Smooth muscle cell (in vitro differentiated cells): ENCODE measurements around the gene PRKCQ. TPM values are rescaled to one million over a fixed set of nuclear protein-coding genes. Genes with fewer than 3 reads are reported as not detected.
"Not testable (repeated sequence)": the region's sequence is repeated elsewhere in the genome, so short reads cannot be mapped to it uniquely, and the experiment has no call there.

Experiments
- DNase-seq: peaks from one replicate; lab custom pipeline; 2025; ENCODE audit not compliant: unreplicated experiment; lab: John Stamatoyannopoulos, UW
- H2AFZ ChIP-seq: fragments of 200-600 bp; sonication (generic); 2 replicates; pipeline ENCODE4 v1.6.0; 2016; ENCODE audit warnings: antibody characterized with exemption, low read depth, mild to moderate bottlenecking
- H3F3A ChIP-seq: fragments of 200-600 bp; sonication (generic); 2 replicates; pipeline ENCODE4 v1.6.0; 2017; ENCODE audit warnings: antibody characterized with exemption, low read depth
- H3K27ac ChIP-seq: fragments of 200-600 bp; sonication (generic); 2 replicates; pipeline ENCODE4 v1.5.1; 2016; ENCODE audit warnings: low read depth, mild to moderate bottlenecking
- H3K27me3 ChIP-seq: fragments of 200-600 bp; sonication (generic); 2 replicates; pipeline ENCODE4 v1.6.1; 2016; ENCODE audit warnings: low read depth, mild to moderate bottlenecking
- H3K36me3 ChIP-seq: fragments of 200-600 bp; sonication (generic); 2 replicates; pipeline ENCODE4 v1.5.1; 2016; ENCODE audit warnings: low read depth
- H3K4me1 ChIP-seq: fragments of 200-600 bp; sonication (generic); 2 replicates; pipeline ENCODE4 v1.5.1; 2016; ENCODE audit warnings: low read depth
- H3K4me2 ChIP-seq: fragments of 200-600 bp; sonication (generic); 2 replicates; pipeline ENCODE4 v1.6.0; 2016; ENCODE audit warnings: mild to moderate bottlenecking
- H3K4me3 ChIP-seq: fragments of 200-600 bp; sonication (generic); 2 replicates; pipeline ENCODE4 v1.5.1; 2016; ENCODE audit warnings: mild to moderate bottlenecking
- H3K79me2 ChIP-seq: fragments of 200-600 bp; sonication (generic); 2 replicates; pipeline ENCODE4 v1.6.0; 2016; ENCODE audit warnings: low read depth, mild to moderate bottlenecking
- H3K9ac ChIP-seq: fragments of 200-600 bp; sonication (generic); 2 replicates; pipeline ENCODE4 v1.6.0; 2016; ENCODE audit warnings: low read depth
- H3K9me3 ChIP-seq: fragments of 200-600 bp; sonication (generic); replicated peaks from 2 replicates; pipeline ENCODE4 v1.5.1; 2016; ENCODE audit warnings: low read depth
- H4K20me1 ChIP-seq: fragments of 200-600 bp; sonication (generic); 2 replicates; pipeline ENCODE4 v1.6.0; 2016; ENCODE audit warnings: low read depth
- WGBS: methylation state at CpG from one replicate; pipeline ENCODE4 v1.1.7; 2016; ENCODE audit warnings: low lambda C conversion rate; 5-methylcytosine and 5-hydroxymethylcytosine counted together
- polyA plus RNA-seq: library from polyadenylated mRNA; unstranded; fragments of >200 nt; fragmentation: Nextera tagmentation; extraction: Ambion mirVana; gene quantifications from 2 replicates; pipeline ENCODE4 v1.2.1, GENCODE V29; 2016
- total RNA-seq: library from RNA; depleted of rRNA; stranded (reverse); fragments of >200 nt; gene quantifications from 2 replicates; pipeline ENCODE4 v1.2.3, GENCODE V29; 2014
- TF ChIP-seq, protein P1 (sequence below): fragments of 200-600 bp; sonication (generic); IDR thresholded peaks from 2 replicates; pipeline ENCODE4 v1.5.1; 2017; ENCODE audit warnings: borderline replicate concordance, mild to moderate bottlenecking, antibody characterized with exemption; ENCODE audit not compliant: insufficient read depth, poor library complexity, severe bottlenecking

The PRKCQ gene
- total and polyA plus RNA-seq, 2 experiments from 2014 or later, result 0.27 to 0.38 TPM

DNA sequence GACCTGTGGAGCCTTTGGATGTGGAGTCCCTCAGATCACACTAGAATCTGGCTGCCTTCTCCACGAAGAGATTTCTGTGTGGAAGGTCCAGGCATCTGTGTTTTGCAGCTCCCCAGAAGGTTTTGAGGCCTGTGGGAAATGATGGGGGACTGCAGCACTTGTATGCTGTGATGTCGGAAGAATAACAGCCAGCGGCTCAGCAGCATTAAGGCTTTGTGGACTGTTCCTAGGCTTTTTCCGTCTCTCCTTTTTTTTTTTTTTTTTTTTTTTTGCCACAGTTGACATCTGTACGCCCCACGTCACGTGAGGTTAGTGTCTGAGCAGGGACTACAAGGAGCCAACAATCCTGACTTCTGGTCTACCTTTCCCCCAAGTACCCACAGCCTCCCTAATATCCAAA lies 196.0 kb downstream of the PRKCQ start:
- no peaks in the 10 kb centered on the region for H4K20me1 ChIP-seq
- no peaks in the 10 kb centered on the region for H3K27me3 ChIP-seq
- WGBS, result 90% methylated on average over 7 of the region's 7 CpGs
- H3K9ac ChIP-seq, result no peak overlapping the region
- no peaks in the 10 kb centered on the region for H3K9me3 ChIP-seq
- no peak overlapping the region for H3K27ac ChIP-seq
- TF ChIP-seq, protein P1, sequence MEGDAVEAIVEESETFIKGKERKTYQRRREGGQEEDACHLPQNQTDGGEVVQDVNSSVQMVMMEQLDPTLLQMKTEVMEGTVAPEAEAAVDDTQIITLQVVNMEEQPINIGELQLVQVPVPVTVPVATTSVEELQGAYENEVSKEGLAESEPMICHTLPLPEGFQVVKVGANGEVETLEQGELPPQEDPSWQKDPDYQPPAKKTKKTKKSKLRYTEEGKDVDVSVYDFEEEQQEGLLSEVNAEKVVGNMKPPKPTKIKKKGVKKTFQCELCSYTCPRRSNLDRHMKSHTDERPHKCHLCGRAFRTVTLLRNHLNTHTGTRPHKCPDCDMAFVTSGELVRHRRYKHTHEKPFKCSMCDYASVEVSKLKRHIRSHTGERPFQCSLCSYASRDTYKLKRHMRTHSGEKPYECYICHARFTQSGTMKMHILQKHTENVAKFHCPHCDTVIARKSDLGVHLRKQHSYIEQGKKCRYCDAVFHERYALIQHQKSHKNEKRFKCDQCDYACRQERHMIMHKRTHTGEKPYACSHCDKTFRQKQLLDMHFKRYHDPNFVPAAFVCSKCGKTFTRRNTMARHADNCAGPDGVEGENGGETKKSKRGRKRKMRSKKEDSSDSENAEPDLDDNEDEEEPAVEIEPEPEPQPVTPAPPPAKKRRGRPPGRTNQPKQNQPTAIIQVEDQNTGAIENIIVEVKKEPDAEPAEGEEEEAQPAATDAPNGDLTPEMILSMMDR, result no peak
- H3F3A ChIP-seq, result peaks cover 14% of the 10 kb centered on the region
- H3K4me1 ChIP-seq, result no peaks in the 10 kb centered on the region
- no peak overlapping the region for H3K4me3 ChIP-seq
- H3K79me2 ChIP-seq, result no peaks in the 10 kb centered on the region
- no peaks in the 10 kb centered on the region for H3K36me3 ChIP-seq
- no peak overlapping the region for H2AFZ ChIP-seq
- no peak for DNase-seq
- H3K4me2 ChIP-seq, result no peak overlapping the region

DNA sequence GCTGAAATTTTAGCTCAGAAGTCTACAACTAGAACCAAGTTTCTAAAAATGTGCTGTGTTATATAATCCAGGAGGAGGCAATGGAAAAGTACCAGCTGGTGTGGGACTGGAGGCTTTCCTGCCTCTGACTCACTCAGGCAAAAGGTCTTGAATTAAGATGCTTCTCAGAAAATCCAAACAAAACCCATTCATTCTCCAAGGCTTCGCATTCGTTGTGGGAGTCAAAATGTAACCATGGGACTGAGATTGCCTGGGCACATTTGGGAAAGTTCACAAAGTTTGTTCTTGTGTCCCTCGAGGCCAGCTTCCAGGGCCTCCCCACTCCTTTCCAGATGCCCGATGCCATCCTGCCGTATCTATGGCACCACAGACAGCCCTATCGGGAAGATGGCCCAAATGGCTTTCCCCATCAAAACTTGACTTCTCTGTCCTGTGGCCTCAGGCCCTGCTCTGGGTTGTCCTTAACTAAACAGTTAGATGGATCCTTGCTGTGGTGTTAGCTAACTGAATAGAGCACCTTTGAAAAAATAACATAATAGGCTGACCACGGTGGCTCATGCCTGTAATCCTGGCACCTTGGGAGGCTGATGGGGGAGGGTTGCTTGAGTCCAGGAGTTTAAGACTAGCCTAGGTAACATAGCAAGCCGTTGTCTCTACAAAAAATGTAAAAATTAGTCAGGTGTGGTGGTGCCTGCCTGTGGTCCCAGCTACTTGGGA lies 196.8 kb downstream of the PRKCQ start:
- Histone ChIP-seq H3K27me3 (no peaks in the 10 kb centered on the region), H3K36me3 (no peaks in the 10 kb centered on the region), H3F3A (peaks cover 14% of the 10 kb centered on the region), H3K79me2 (no peaks in the 10 kb centered on the region), H3K9ac (no peak overlapping the region), H3K4me1 (no peaks in the 10 kb centered on the region), H2AFZ (no peak overlapping the region), H3K27ac (peak overlapping the region; percentile 46), H4K20me1 (no peaks in the 10 kb centered on the region), H3K4me3 (no peak overlapping the region), H3K9me3 (no peaks in the 10 kb centered on the region), H3K4me2 (peak overlapping the region; percentile 50)
- TF ChIP-seq, protein P1, result no peak
- whole genome bisulfite sequencing, result 72% methylated on average over 8 of the region's 8 CpGs
- no peak for DNase-seq

DNA sequence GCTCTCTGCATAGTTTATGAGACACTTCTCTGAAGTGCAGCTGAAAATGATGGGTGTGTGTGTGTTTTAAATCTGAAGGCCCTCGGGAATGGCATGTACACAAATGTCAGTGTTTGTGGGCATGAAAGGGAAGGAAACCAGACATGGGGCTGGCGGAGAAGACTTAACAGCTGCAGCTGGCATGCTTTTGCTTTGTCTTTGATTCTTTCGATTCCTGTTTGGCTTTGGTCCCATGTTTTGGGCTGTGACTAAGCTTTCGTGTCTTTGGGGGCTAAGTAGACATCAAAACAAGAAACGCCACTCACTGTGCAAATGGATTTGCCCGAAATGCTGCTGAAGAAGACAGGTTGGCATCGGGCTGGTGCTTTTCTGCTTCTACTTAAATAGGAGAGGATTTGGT lies 198.0 kb downstream of the PRKCQ start:
- H3K9me3 ChIP-seq, result no peaks in the 10 kb centered on the region
- H3K79me2 ChIP-seq, result no peaks in the 10 kb centered on the region
- H3F3A ChIP-seq, result peaks cover 14% of the 10 kb centered on the region
- H4K20me1 ChIP-seq, result no peaks in the 10 kb centered on the region
- no peak overlapping the region for H3K4me3 ChIP-seq
- no peak overlapping the region for H3K9ac ChIP-seq
- no peaks in the 10 kb centered on the region for H3K4me1 ChIP-seq
- no peaks in the 10 kb centered on the region for H3K36me3 ChIP-seq
- 35% methylated on average over 7 of the region's 7 CpGs for WGBS
- H3K27me3 ChIP-seq, result no peaks in the 10 kb centered on the region
- DNase-seq, result no peak
- peak overlapping the region; percentile 50 for H3K4me2 ChIP-seq
- H2AFZ ChIP-seq, result no peak overlapping the region
- peak overlapping the region; percentile 46 for H3K27ac ChIP-seq
- TF ChIP-seq, protein P1, result no peak

DNA sequence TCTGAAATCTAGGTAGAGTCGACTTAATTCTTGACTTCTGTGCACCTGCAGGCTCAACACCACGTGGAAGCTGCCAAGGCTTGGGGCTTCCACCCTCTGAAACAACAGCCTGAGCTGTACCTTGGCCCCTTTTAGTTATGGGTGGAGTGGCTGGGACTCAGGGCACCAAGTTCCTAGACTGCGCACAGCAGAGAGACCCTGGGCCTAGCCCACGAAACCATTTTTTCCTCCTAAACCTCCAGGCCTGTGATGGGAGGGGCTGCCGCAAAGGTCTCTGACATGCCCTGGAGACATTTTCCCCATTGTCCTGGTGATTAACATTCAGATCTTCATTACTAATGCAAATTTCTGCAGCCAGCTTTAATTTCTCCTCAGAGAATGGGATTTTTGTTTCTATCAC lies 199.6 kb downstream of the PRKCQ start:
- not testable (repeated sequence) for H3K9ac ChIP-seq, H3K4me3 ChIP-seq, H3K36me3 ChIP-seq, H3K27ac ChIP-seq, H3K79me2 ChIP-seq, H4K20me1 ChIP-seq, DNase-seq, H3K27me3 ChIP-seq, H3K4me1 ChIP-seq, H3K9me3 ChIP-seq, H2AFZ ChIP-seq, H3K4me2 ChIP-seq
- H3F3A ChIP-seq, result peaks cover 14% of the 10 kb centered on the region
- WGBS, result 98% methylated on average over 5 of the region's 5 CpGs
